H54 (cell line): Measurements from ENCODE around the gene PRKRIP1.
"Not testable (repeated sequence)": the region's sequence is repeated elsewhere in the genome, so short reads cannot be mapped to it uniquely, and the experiment has no call there.

ENCODE experiments used
- DNase-seq: peaks from one replicate; pipeline ENCODE4 v3.0.0; 2011; ENCODE audit warnings: low spot score, mixed read lengths; ENCODE audit not compliant: insufficient read length
- FAIRE-seq: peaks from 3 replicates; lab custom pipeline; 2011; peaks lifted over from hg19 to GRCh38; lab: Jason Lieb, UNC
- POLR2A ChIP-seq: IDR thresholded peaks from 2 replicates; pipeline ENCODE4 v1.6.1; 2011; ENCODE audit warnings: low read depth, mild to moderate bottlenecking, low read length

The PRKRIP1 gene

DNA sequence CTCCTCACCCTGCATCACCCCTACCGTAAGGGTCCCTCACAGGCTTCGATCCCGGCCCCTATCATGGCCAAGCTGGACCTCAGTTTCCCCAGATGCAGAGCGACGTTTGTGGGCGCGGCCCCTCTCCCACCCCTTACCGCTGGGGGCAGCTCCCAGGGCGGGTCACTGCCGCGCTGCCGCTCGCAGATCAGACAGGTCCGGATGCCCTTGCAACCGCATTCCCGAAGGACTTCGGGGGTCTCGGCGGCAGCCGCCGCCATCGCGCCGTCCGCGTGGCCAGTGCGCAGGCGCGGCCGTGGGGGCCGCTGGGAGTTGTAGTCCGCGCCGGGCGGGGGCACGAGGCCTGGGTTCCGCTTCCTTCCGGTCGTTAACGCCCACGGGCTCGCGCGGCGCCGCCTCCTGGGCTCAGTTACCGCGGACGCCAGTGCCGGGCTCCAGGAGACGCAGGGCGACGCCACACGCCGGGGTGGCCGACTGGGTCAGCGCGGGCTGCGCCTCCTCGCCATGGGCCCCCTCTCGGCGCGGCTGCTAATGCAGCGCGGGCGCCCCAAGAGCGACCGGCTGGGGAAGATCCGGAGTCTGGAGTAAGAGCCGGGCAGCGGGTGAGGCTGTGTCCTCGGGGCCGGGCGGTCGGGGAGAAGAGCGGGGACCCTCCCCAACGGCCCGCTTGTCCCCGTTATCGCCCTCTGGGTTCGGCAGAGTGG, 68.6 kb downstream of the PRKRIP1 start, which contains the start of the genes ALKBH4 and LRWD1:
ALKBH4 (minus strand) TSS at position 287 of the 704 bp plus-strand sequence; CDS start at position 260, 27 bp downstream.
LRWD1 (plus strand) TSS at position 408 of the 704 bp plus-strand sequence; CDS start at position 505, 97 bp downstream.
- TF ChIP-seq POLR2A: peak; percentile 97
- DNase-seq (peak; percentile 98), FAIRE-seq (no peak)

DNA sequence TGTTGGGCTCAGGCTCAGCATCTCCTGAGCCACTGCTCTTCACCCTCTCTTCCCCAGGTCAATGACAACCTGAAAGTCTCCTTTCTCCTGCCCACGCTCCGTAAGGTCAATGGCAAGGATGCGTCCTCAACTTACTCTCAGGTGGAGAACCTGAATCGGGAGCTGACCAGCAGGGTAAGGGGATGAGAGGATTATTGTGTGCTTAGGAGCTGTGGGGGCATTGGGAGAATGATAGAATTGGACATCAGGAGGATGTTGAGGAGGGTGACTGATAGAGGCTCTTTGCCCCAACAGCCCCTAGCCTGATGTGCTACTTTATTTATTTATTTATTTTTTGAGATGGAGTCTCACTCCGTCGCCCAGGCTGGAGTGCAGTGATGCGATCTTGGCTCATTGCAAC, 69.9 kb downstream of the PRKRIP1 start:
- no peak for DNase-seq
- no peak for TF ChIP-seq POLR2A
- FAIRE-seq: no peak

DNA sequence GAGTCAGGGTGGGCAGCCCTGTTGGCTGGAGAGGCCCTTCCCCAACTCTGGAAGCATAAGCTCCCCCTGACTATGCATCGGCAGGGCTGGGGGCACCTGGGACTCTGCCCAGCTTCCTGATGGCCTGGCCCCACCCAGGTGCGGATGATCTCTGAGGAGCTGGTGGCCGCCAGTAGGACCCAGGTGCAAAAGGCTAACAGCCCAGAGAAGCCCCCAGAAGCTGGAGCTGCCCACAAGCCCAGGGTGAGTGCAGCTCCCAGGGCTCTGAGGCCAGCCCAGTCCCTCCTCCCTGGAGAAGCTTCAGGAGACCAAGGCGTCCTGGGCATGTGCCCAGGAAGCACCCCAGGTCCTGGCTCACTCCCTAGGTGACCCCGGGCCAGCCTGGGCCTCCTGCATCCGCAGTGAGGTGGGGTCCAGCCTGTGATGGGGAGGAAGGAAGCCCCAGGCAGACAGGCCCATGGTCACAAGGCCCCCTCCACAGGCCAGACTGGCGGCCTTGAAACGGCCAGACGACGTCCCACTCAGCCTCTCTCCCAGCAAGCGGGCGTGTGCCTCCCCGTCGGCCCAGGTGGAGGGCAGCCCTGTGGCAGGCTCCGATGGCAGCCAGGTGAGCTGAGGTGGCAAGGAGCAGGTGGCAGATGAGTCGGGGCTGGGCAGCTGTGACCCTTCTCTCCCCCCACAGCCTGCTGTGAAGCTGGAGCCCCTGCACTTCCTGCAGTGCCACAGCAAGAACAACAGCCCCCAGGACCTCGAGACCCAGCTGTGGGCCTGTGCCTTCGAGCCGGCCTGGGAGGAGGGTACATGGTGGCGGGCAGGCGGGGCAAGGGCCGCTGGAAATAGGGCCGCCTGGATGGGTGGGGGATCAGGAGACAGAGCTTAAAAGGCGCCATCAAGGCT, 71.7 kb downstream of the PRKRIP1 start:
- no peak for FAIRE-seq
- no peak for TF ChIP-seq POLR2A

DNA sequence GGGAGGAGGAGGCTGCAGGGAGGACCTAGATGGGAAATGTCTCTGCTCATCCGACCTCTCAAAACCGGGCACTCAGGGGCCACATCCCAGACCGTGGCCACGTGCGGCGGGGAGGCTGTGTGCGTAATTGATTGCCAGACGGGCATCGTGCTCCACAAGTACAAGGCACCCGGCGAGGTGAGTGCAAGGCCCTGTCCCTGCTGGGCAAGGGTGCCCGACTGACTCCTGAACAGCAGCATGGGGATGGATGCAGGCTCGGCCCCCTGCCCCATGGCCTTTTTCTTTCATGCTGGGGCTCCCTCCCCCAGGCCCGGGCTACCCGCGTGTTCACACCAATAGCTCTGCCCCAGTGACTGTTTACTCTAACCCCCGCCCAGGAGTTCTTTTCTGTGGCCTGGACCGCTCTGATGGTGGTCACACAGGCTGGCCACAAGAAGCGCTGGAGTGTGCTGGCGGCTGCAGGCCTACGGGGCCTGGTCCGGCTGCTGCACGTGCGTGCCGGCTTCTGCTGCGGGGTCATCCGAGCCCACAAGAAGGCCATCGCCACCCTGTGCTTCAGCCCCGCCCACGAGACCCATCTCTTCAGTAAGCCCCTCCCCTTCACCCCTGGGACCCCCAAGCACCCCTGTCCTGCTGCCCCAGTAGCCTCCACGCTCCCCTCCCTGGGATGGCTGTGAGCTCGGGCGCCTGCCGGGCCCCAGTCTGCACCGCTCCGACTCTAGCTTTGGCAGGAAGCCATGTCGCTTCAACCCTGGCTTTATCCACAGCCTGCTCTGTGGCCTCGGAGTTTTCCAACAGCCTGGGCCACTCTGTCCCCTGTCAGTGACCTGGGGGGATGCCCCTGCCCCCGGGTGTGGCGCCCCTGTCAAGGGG, 72.6 kb downstream of the PRKRIP1 start:
- no peak for DNase-seq
- no peak for TF ChIP-seq POLR2A
- no peak for FAIRE-seq

More for the DNA sequence above, 71.7 kb downstream of the PRKRIP1 start:
- no peak for DNase-seq

DNA sequence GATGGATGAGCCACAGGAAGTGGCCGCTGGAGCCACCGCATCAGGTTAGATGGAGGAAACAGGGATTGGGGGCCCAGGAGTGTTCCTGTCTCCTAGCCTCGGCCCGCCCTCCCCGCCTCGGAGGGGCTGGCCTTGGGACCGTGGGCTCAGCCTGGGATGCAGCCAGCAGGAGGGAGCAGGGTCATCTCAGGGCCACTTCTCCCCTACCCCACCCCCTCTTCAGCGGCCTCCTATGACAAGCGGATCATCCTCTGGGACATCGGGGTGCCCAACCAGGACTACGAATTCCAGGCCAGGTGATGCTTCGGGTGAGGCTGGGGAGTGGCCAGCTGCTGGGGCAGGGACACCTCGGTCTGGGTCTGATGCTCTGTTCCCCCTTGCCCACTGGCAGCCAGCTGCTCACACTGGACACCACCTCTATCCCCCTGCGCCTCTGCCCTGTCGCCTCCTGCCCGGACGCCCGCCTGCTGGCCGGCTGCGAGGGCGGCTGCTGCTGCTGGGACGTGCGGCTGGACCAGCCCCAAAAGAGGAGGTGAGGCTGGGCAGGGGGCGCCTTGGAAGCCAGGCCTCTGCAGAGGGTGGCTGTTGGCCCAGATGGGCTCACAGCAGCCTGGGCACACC, 73.3 kb downstream of the PRKRIP1 start:
- FAIRE-seq (no peak), DNase-seq (no peak)
- TF ChIP-seq POLR2A: no peak

DNA sequence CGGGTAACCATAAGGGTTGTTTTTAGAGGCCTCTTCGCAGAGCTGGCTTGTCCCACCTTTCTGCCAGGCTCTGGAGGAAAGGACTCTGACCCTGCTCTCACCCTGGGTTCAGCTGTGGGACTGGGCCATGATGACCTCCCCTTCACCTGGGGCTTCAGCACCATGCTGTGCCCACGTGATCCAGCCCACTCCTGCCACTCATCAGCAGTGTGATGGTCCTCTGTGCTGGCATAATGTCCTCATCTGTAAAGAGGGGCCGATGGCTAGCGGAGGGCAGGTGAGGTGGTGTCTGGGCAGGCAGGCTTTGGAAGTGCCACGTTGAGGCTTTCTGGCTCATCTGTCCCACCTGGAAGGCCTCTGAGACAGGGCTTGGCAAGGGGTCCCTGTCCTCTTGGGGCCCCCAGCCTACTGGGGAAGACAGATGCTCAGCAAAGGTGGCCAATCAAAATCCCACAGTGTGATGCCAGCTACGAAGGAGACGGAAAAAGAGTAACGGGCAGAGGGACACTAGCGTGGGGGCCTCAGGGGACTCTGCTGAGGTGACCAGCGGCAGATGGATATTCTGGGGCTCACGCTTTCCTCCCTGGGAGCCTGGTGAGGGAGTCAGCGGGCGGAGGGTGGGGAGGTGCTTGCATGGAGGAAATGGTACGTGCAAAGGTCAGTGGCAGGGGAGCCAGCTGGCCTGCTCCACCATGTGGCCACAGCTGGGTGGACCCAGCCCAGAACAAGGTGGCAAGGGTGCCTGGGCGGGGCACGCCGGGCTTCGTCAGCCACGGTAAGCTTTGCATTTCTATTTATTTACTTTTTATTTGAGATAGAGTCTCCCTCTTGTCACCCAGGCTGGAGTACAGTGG, 74.0 kb downstream of the PRKRIP1 start:
- no peak for DNase-seq
- FAIRE-seq: no peak
- no peak for TF ChIP-seq POLR2A

DNA sequence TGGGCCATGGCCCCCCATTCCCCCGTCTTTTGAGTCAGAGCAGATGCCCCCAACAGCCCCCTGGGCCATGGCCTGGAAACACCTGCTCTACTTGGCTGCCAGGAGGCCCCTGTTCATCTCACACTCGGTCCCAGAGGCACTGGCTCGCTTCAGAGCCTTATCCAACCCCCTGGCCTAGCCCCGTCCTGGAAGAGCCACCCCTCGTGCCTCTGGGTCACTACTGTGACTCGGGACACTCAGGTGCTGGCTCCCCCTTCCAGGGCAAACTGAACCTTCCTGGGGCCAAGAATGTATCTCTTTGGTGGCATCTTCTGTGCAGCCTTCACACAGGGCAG, 75.6 kb downstream of the PRKRIP1 start:
- no peak for FAIRE-seq
- no peak for DNase-seq
- no peak for TF ChIP-seq POLR2A

DNA sequence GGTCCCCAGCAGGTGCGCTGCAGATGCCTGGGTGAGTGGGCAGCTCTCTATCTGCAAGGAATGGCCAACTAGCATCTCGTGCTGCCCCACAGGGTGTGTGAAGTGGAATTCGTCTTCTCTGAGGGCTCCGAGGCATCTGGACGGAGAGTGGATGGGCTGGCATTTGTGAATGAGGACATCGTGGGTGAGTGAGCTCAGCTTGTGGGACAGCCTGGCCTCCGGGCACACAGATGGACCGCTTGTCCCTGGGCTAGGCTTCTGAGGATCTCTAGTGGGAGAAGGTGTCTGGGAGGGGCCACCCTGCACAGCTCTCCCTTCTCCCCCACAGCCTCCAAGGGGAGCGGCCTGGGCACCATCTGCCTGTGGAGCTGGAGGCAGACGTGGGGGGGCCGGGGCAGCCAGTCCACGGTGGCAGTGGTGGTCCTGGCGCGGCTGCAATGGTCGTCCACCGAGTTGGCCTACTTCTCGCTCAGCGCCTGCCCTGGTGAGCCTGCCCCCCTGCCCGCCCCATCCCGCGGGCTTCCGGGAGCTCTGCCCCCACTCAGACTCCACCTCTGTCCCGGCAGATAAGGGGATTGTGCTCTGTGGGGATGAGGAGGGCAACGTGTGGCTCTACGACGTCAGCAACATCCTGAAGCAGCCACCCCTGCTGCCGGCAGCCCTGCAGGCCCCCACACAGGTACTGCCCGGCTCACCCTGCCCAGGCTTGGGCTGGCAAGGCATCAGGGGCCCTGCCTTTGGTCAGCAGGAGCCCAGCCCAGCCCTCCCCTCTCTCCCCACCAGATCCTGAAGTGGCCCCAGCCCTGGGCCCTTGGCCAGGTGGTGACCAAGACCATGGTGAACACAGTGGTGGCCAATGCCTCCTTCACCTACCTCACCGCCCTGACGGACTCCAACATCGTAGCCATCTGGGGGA, 76.2 kb downstream of the PRKRIP1 start:
- no peak for FAIRE-seq
- no peak for DNase-seq
- 0 out of 2 replicates have a peak, but pooled peaks have one; percentile 6 for TF ChIP-seq POLR2A

DNA sequence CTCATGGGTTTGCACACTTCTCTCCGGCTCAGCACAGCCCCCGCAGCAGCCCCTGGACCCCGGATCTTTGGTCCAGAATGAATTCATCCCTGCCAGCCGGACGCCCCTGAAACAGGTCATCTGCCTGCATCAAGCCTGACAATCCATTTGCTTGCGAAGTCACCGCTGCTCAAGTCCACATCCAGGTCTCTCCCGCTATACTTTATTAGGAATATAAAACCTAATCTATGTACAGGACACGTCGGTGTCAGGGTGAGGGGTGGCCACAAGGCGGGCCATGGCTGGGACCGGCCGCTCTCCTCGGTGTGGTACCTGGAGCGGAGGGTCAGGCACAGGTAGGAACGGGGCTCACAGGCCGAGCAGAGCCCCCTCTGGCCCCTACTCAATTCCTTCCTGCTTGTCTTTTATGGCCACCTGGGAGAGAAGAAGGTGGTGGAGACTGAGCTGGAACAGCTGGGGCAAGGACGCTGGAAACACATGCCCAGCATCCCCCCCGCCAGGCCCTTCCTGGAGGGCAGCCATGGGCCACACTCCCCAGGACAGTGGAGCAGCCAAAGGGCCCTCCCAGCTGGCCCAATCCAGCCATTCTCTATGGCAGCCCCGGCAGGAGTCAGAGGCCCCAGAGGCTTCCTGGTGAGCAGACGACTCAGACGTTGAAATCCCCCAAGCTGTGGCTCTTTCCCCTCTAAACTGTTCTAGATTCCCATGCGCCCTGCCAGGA, 77.3 kb downstream of the PRKRIP1 start:
- DNase-seq (no peak), FAIRE-seq (no peak)
- no peak for TF ChIP-seq POLR2A

DNA sequence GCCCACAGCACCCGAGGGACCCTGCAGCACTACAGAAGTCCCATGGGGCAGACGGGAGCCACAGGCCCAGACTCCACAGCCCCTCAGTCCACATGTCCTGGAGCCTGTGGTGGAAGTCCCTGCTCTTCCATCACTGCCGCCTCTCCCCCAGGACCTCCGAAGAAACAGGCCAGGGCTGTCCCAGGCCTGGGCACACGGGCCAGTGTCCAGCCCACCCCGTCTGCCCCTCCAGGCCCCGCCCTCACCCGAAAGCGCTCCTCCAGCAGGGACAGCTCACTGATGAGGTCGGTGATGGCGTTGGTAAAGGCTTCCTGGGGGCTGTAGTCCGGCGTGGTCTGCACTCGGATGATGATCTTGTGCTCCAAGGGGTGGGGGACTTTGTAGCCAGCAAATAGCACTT, 78.0 kb downstream of the PRKRIP1 start:
- not testable (repeated sequence) for FAIRE-seq, DNase-seq

DNA sequence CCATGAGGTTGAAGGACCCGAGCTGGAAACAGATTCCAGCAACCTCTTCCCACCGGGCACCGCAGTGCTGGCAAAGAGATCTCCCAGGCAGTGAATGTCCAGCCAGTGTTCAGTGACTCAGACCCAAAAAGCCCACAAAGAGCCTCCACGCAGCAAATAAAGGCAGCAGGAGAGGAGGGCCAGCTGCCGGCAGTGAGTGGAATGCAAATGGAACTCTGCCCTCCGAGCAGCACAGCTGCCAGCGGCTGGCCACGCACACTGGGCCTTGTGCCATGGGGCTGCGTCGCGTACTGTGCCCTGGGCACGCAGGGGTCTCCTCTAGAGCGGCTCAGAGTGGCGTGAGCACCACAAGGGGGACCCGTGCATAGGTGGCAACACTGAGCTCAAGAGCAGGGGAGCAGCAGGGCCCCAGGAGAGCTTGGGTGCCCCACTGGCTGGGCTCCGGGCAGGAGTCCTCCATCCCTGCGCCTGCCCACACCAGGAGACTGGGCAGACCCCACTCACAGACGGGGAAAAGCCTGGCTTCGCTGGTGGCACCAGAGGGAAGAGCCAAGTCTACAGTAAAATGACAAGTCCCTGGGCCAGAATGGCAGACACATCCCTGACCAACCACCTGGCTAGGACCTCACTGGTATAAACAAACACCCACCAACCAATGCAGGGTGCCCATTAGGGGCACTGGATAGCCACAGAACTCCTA, 78.7 kb downstream of the PRKRIP1 start:
- FAIRE-seq, DNase-seq: not testable (repeated sequence)
